Subcutaneous preadipocyte (primary cell): Measurements from ENCODE around the gene HPCA. TPM values are rescaled to one million over a fixed set of nuclear protein-coding genes. Genes with fewer than 3 reads are reported as not detected.

Source experiments
- total RNA-seq: library from RNA; depleted of rRNA; stranded (reverse); fragments of >200 nt; gene quantifications from 2 replicates; pipeline ENCODE4 v1.2.3, GENCODE V29; 2012

HPCA gene
- not detected in 2 replicates for total RNA-seq

GRCh38 chr1:32886004-32886827, at the start of gene HPCA:
Gene HPCA, plus strand, starts transcription at chr1:32886491. Its CDS starts 2,408 bp downstream, at chr1:32888899.

GRCh38 chr1:32870615-32871363, 15.5 kb upstream of the HPCA start, which contains the start of gene FNDC5:
Gene FNDC5, minus strand, starts transcription at chr1:32870912.

GRCh38 chr1:32900956-32901822, 14.9 kb downstream of the HPCA start, which contains the start of gene TMEM54:
Gene TMEM54, minus strand, starts transcription at chr1:32901389. Its CDS starts 151 bp downstream, at chr1:32901238.

Other genes starting within 250 kb of the HPCA start
- gene ZBTB8OS, start 235.9 kb upstream of the HPCA start, total RNA-seq = 19.8 and 23.9 TPM in 2 replicates
- gene RBBP4, start 235.3 kb upstream of the HPCA start, total RNA-seq = 61.0 and 90.9 TPM in 2 replicates
- 9.2 and 23.9 TPM in 2 replicates for gene SYNC, start 183.7 kb upstream of the HPCA start, total RNA-seq
- 112 and 138 TPM in 2 replicates for gene YARS1, start 69.1 kb upstream of the HPCA start, total RNA-seq
- gene S100PBP, start 68.8 kb upstream of the HPCA start, total RNA-seq = 24.3 and 27.0 TPM in 2 replicates
- 0.20 and 0.37 TPM in 2 replicates for gene FNDC5, start 15.6 kb upstream of the HPCA start, total RNA-seq
- gene TMEM54, start 14.9 kb downstream of the HPCA start, total RNA-seq = 20.9 and 31.2 TPM in 2 replicates
- gene RNF19B, start 78.3 kb downstream of the HPCA start, total RNA-seq = 7.7 and 9.8 TPM in 2 replicates
- gene AK2, start 150.4 kb downstream of the HPCA start, total RNA-seq = 101 and 103 TPM in 2 replicates
- 6.3 and 10.3 TPM in 2 replicates for gene AZIN2, start 194.7 kb downstream of the HPCA start, total RNA-seq